NB4 (cell line): Measurements from ENCODE around the gene COMMD1.

Source experiments
- POLR2A ChIP-seq: IDR thresholded peaks from 2 replicates; pipeline ENCODE4 v1.6.1; 2011; ENCODE audit warnings: mild to moderate bottlenecking; ENCODE audit not compliant: insufficient read length; ENCODE audit errors: extremely low read depth
- TF ChIP-seq, protein P1 (sequence below): IDR thresholded peaks from one replicate; pipeline ENCODE4 v1.5.1; 2012; ENCODE audit warnings: low read depth, low read length

DNA sequence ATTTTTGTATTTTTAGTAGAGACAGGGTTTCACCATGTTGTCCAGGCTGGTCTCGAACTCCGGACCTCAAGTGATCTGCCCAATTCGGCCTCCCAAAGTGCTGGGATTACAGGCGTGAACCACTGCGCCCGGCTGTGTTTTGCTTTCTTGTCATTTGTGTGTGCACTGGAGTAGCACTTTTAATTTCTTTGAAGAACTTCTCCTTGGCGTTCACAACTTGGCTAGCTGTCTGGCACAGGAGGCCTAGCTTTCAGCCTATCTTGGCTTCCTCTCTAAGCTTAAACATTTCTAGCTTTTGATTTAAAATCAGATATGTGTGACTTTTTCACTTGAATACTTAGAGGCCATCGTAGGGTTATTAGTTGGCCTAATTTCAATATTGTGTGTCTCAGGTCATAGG lies 93.0 kb downstream of the COMMD1 start:
- TF ChIP-seq, protein P1, sequence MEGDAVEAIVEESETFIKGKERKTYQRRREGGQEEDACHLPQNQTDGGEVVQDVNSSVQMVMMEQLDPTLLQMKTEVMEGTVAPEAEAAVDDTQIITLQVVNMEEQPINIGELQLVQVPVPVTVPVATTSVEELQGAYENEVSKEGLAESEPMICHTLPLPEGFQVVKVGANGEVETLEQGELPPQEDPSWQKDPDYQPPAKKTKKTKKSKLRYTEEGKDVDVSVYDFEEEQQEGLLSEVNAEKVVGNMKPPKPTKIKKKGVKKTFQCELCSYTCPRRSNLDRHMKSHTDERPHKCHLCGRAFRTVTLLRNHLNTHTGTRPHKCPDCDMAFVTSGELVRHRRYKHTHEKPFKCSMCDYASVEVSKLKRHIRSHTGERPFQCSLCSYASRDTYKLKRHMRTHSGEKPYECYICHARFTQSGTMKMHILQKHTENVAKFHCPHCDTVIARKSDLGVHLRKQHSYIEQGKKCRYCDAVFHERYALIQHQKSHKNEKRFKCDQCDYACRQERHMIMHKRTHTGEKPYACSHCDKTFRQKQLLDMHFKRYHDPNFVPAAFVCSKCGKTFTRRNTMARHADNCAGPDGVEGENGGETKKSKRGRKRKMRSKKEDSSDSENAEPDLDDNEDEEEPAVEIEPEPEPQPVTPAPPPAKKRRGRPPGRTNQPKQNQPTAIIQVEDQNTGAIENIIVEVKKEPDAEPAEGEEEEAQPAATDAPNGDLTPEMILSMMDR: no peak
- no peak for TF ChIP-seq POLR2A
